H9 (cell line): ENCODE results near the gene MROH7. TPM values are rescaled to one million over a fixed set of nuclear protein-coding genes. Genes with fewer than 3 reads are reported as not detected.

Source experiments
- DNase-seq: peaks from one replicate; pipeline ENCODE4 v3.0.0-alpha.2; 2017
- H2AFZ ChIP-seq: one replicate; pipeline ENCODE4 v1.6.1; 2013; ENCODE audit warnings: mild to moderate bottlenecking, low read length, control low read depth, moderate library complexity
- H2AK5ac ChIP-seq: 2 replicates; pipeline ENCODE4 v1.6.1; 2013; ENCODE audit warnings: low read length, control low read depth, mixed read lengths; ENCODE audit not compliant: insufficient read length
- H2BK120ac ChIP-seq: one replicate; pipeline ENCODE4 v1.6.1; 2013; ENCODE audit warnings: low read depth, mild to moderate bottlenecking, low read length, control low read depth, inconsistent platforms; ENCODE audit not compliant: poor library complexity, severe bottlenecking
- H2BK12ac ChIP-seq: 2 replicates; pipeline ENCODE4 v1.6.1; 2013; ENCODE audit warnings: low read length, control low read depth, mixed read lengths, low read depth; ENCODE audit not compliant: insufficient read length
- H2BK15ac ChIP-seq: 2 replicates; pipeline ENCODE4 v1.6.1; 2013; ENCODE audit warnings: low read depth, low read length, control low read depth
- H2BK20ac ChIP-seq: one replicate; pipeline ENCODE4 v1.6.1; 2013; ENCODE audit warnings: low read depth, mild to moderate bottlenecking, low read length, control low read depth, inconsistent platforms; ENCODE audit not compliant: poor library complexity, severe bottlenecking
- H2BK5ac ChIP-seq: 2 replicates; pipeline ENCODE4 v1.6.1; 2013; ENCODE audit warnings: low read length, control low read depth, mixed read lengths; ENCODE audit not compliant: insufficient read length
- H3K14ac ChIP-seq: 2 replicates; pipeline ENCODE4 v1.6.1; 2013; ENCODE audit warnings: low read length, control low read depth; ENCODE audit not compliant: insufficient read depth
- H3K18ac ChIP-seq: 2 replicates; pipeline ENCODE4 v1.6.1; 2013; ENCODE audit warnings: low read depth, mild to moderate bottlenecking, mixed read lengths, low read length, control low read depth; ENCODE audit not compliant: insufficient read length
- H3K23ac ChIP-seq: 2 replicates; pipeline ENCODE4 v1.6.1; 2013; ENCODE audit warnings: low read length, control low read depth, mixed read lengths, low read depth; ENCODE audit not compliant: insufficient read length
- H3K23me2 ChIP-seq: 2 replicates; pipeline ENCODE4 v1.6.1; 2013; ENCODE audit warnings: low read depth, mild to moderate bottlenecking, mixed read lengths, low read length, control low read depth; ENCODE audit not compliant: insufficient read length, poor library complexity, severe bottlenecking
- H3K27ac ChIP-seq: 2 replicates; pipeline ENCODE4 v1.5.1; 2013; ENCODE audit warnings: low read length, control low read depth, mixed read lengths, low read depth; ENCODE audit not compliant: insufficient read length
- H3K27me3 ChIP-seq: 2 replicates; pipeline ENCODE4 v1.6.1; 2013; ENCODE audit warnings: low read length, control low read depth, inconsistent platforms; ENCODE audit not compliant: insufficient read depth
- H3K4ac ChIP-seq: 2 replicates; pipeline ENCODE4 v1.6.1; 2013; ENCODE audit warnings: low read depth, mild to moderate bottlenecking, control low read depth, inconsistent platforms, low read length, moderate library complexity
- H3K4me1 ChIP-seq: 2 replicates; pipeline ENCODE4 v1.6.1; 2013; ENCODE audit warnings: low read length, control low read depth, inconsistent platforms; ENCODE audit not compliant: insufficient read depth
- H3K4me2 ChIP-seq: 2 replicates; pipeline ENCODE4 v1.6.1; 2013; ENCODE audit warnings: low read length, control low read depth, mixed read lengths; ENCODE audit not compliant: insufficient read length, insufficient read depth
- H3K56ac ChIP-seq: 2 replicates; pipeline ENCODE4 v1.6.1; 2013; ENCODE audit warnings: low read depth, mild to moderate bottlenecking, mixed read lengths, low read length, control low read depth; ENCODE audit not compliant: insufficient read length
- H3K79me1 ChIP-seq: 2 replicates; pipeline ENCODE4 v1.6.1; 2013; ENCODE audit warnings: low read depth, mild to moderate bottlenecking, moderate library complexity, low read length, control low read depth, inconsistent platforms; ENCODE audit not compliant: insufficient read depth, poor library complexity, severe bottlenecking
- H3K79me2 ChIP-seq: 2 replicates; pipeline ENCODE4 v1.6.1; 2013; ENCODE audit warnings: low read length, control low read depth, inconsistent platforms; ENCODE audit not compliant: insufficient read depth
- H3K9ac ChIP-seq: 2 replicates; pipeline ENCODE4 v1.6.1; 2013; ENCODE audit warnings: low read length, control low read depth, mixed read lengths; ENCODE audit not compliant: insufficient read length; ENCODE audit errors: extremely low read depth
- H3K9me3 ChIP-seq: one replicate; pipeline ENCODE4 v1.6.1; 2013; ENCODE audit warnings: low read depth, low read length, inconsistent platforms; ENCODE audit not compliant: control insufficient read depth
- H3T11ph ChIP-seq: one replicate; pipeline ENCODE4 v1.6.1; 2013; ENCODE audit warnings: mild to moderate bottlenecking, low read length, control low read depth, inconsistent platforms
- H4K20me1 ChIP-seq: one replicate; pipeline ENCODE4 v1.6.1; 2013; ENCODE audit not compliant: control insufficient read depth, insufficient read length, insufficient read depth
- H4K5ac ChIP-seq: 2 replicates; pipeline ENCODE4 v1.6.1; 2013; ENCODE audit warnings: low read depth, mild to moderate bottlenecking, mixed read lengths, low read length, control low read depth; ENCODE audit not compliant: insufficient read length
- H4K8ac ChIP-seq: replicated peaks from 2 replicates; pipeline ENCODE4 v1.6.1; 2013; ENCODE audit warnings: low read length, control low read depth, mixed read lengths, low read depth; ENCODE audit not compliant: insufficient read length
- H4K91ac ChIP-seq: 2 replicates; pipeline ENCODE4 v1.6.1; 2013; ENCODE audit warnings: low read depth, mild to moderate bottlenecking, moderate library complexity, mixed read lengths, low read length, control low read depth; ENCODE audit not compliant: insufficient read length
- H3K27ac Mint-ChIP-seq, 3 experiments: 2 replicates in 2 of 3; 3 replicates in 1 of 3; pipeline ENCODE4 v1.8.0; 2020 to 2021; ENCODE audit warnings: mixed read lengths in 3 of 3, mild to moderate bottlenecking in 1 of 3, moderate library complexity in 1 of 3
- H3K27me3 Mint-ChIP-seq: 2 replicates; pipeline ENCODE4 v1.8.0; 2021; ENCODE audit warnings: low read depth, mild to moderate bottlenecking, moderate library complexity, mixed read lengths
- H3K36me3 Mint-ChIP-seq, 3 experiments: 2 replicates in 2 of 3; 3 replicates in 1 of 3; pipeline ENCODE4 v1.8.0; 2020 to 2021; ENCODE audit warnings: low read depth in 3 of 3, mixed read lengths in 3 of 3; ENCODE audit not compliant: insufficient read depth in 1 of 3
- H3K4me1 Mint-ChIP-seq, 2 experiments: 2 replicates each; pipeline ENCODE4 v1.8.0; 2020; ENCODE audit warnings: mixed read lengths in 2 of 2
- H3K4me3 Mint-ChIP-seq, 2 experiments: 2 replicates in 1 of 2; 3 replicates in 1 of 2; pipeline ENCODE4 v1.8.0; 2020 to 2021; ENCODE audit warnings: mild to moderate bottlenecking in 2 of 2, mixed read lengths in 2 of 2, moderate library complexity in 1 of 2
- H3K9me3 Mint-ChIP-seq, 2 experiments: 2 replicates in 1 of 2; 3 replicates in 1 of 2; pipeline ENCODE4 v1.8.0; 2020; ENCODE audit warnings: mild to moderate bottlenecking in 2 of 2, mixed read lengths in 2 of 2, moderate library complexity in 1 of 2
- WGBS: extraction: QIAGEN DNeasy Blood & Tissue Kit; methylation state at CpG from one replicate; pipeline ENCODE4 v1.1.7; 2013; ENCODE audit warnings: missing lambda C conversion rate, low lambda C conversion rate, mixed read lengths; ENCODE audit not compliant: insufficient read length; ENCODE audit errors: extremely low coverage; 5-methylcytosine and 5-hydroxymethylcytosine counted together
- total RNA-seq: library from RNA; stranded (reverse); gene quantifications from 2 replicates; pipeline ENCODE4 v1.2.1, GENCODE V29; 2021
- TF ChIP-seq, protein P1 (sequence below): fragments of 200-600 bp; sonication (generic); conservative IDR thresholded peaks from 3 replicates; pipeline ENCODE4 v1.8.0; 2021; ENCODE audit warnings: antibody characterized with exemption, mild to moderate bottlenecking

Gene MROH7
- total RNA-seq, 1 experiment from 2014 or later: 0.09 TPM

DNA sequence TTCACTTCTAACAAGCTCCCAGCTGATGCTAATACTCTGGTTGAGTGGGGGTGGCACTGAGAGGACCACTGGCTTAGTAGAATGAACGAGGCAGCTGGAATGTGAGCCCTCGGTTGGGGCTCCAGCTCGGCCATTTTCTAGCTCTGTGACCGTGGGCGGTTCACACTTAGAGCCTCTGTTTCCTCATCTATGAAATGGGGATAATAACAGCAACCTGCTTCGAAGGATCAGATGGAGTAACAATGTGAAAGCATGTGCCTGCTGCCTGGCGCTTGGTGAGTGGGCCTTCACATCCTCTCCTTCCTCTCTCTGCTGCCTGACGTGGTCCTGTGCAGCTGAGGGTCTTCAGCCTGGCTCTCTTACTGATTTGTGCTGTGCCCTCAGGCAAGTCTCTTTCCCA is 53.2 kb downstream of the MROH7 start:
- H3K27me3 Mint-ChIP-seq: peaks cover 15% of the 10 kb centered on the region
- Histone ChIP-seq H2BK12ac (no peak overlapping the region), H2AFZ (no peak overlapping the region), H4K8ac (no peak overlapping the region), H3K79me2 (no peaks in the 10 kb centered on the region), H3K23me2 (no peaks in the 10 kb centered on the region), H3K27ac (no peak overlapping the region), H2AK5ac (no peak overlapping the region), H3K9ac (no peak overlapping the region), H3K56ac (no peak overlapping the region), H2BK20ac (no peak overlapping the region), H3K79me1 (no peaks in the 10 kb centered on the region), H4K5ac (no peak overlapping the region), H3K4me2 (no peak overlapping the region), H3K27me3 (no peaks in the 10 kb centered on the region; the same call in 1 of the 2 replicates), H3K23ac (no peak overlapping the region), H3K9me3 (no peaks in the 10 kb centered on the region), H3K18ac (no peak overlapping the region), H2BK120ac (no peak overlapping the region), H3K14ac (no peak overlapping the region), H3K4me1 (no peaks in the 10 kb centered on the region; the same call in 1 of the 2 replicates), H4K91ac (no peak overlapping the region), H2BK15ac (no peak overlapping the region), H3K4ac (no peak overlapping the region), H4K20me1 (no peaks in the 10 kb centered on the region), H2BK5ac (no peak overlapping the region), H3T11ph (no peak overlapping the region)
- no peaks in the 10 kb centered on the region for H3K9me3 Mint-ChIP-seq
- no peak overlapping the region for H3K27ac Mint-ChIP-seq
- H3K4me1 Mint-ChIP-seq: peaks cover 0 to 3% of the 10 kb centered on the region in 2 experiments; a peak in 1 of 4 replicates
- H3K4me3 Mint-ChIP-seq: no peak overlapping the region
- TF ChIP-seq, protein P1, sequence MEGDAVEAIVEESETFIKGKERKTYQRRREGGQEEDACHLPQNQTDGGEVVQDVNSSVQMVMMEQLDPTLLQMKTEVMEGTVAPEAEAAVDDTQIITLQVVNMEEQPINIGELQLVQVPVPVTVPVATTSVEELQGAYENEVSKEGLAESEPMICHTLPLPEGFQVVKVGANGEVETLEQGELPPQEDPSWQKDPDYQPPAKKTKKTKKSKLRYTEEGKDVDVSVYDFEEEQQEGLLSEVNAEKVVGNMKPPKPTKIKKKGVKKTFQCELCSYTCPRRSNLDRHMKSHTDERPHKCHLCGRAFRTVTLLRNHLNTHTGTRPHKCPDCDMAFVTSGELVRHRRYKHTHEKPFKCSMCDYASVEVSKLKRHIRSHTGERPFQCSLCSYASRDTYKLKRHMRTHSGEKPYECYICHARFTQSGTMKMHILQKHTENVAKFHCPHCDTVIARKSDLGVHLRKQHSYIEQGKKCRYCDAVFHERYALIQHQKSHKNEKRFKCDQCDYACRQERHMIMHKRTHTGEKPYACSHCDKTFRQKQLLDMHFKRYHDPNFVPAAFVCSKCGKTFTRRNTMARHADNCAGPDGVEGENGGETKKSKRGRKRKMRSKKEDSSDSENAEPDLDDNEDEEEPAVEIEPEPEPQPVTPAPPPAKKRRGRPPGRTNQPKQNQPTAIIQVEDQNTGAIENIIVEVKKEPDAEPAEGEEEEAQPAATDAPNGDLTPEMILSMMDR: no peak
- no peaks in the 10 kb centered on the region for H3K36me3 Mint-ChIP-seq
- DNase-seq: no peak
- no CpG with 5 or more reads among the region's 8 CpGs for WGBS
